ENCODE data around the gene TPX2. TPM values are rescaled to one million over a fixed set of nuclear protein-coding genes. Genes with fewer than 3 reads are reported as not detected.

The TPX2 gene
- total RNA-seq, 1 experiment from 2014 or later, result 248 TPM

- no peak for ATAC-seq
- no peak overlapping the region for H3K27ac ChIP-seq (ENCODE audit: low read length)
- H3K36me3 ChIP-seq (ENCODE audit: control insufficient read depth, insufficient read depth, low read length), result peaks cover 5% of the 10 kb centered on the region; the same call in 1 of the 2 replicates
- TSS peak; percentile 16 for BruUV-seq (replicated peaks)
- H3K4me3 ChIP-seq (ENCODE audit: low read depth in 2 of 2, low read length in 2 of 2), result no peak overlapping the region
- no peak for DNase-seq (ENCODE audit: low read depth, low spot score)
- intact Hi-C loops (cut with micrococcal nuclease; ENCODE audit: unreplicated experiment), result no loop called here
- no peaks in the 10 kb centered on the region for H3K9me3 ChIP-seq (ENCODE audit: control insufficient read depth, insufficient read depth, low read depth, low read length)
- H3K27me3 ChIP-seq (ENCODE audit: control insufficient read depth, insufficient read depth, low read length), result no peaks in the 10 kb centered on the region
- no peak for TF ChIP-seq SIN3A (IDR thresholded peaks at IDR 0.05; ENCODE audit: borderline replicate concordance, insufficient read depth, low read depth, low read length)
- TF ChIP-seq CTCF (IDR thresholded peaks at IDR 0.05), result no peak
- no peak for TF ChIP-seq POLR2AphosphoS5 (IDR thresholded peaks at IDR 0.05; ENCODE audit: low read depth, low read length)
- no peak for TF ChIP-seq TCF7L2 (IDR thresholded peaks at IDR 0.05; ENCODE audit: low read depth, low read length)
- TF ChIP-seq REST (IDR thresholded peaks at IDR 0.05; ENCODE audit: insufficient read depth in 1 of 2, low read depth in 2 of 2, low read length in 1 of 2), result no peak
- CTCF ChIA-PET, result interaction anchor here (0.7 kb wide), 1 partner anchor 148 kb away, joined by 3 read pairs; no protein-coding TSS in a partner anchor
- POLR2A ChIA-PET, result interaction anchor here (0.6 kb wide), 1 partner anchor 215 kb away, joined by 3 read pairs; no protein-coding TSS in a partner anchor
- in situ Hi-C loops (cut with HindIII; ENCODE audit: low pct_unique_long_range_greater_than_20kb, low sequenced_read_pairs), result no loop called here
- H3K4me1 ChIP-seq (ENCODE audit: control insufficient read depth, insufficient read depth, low read length), result peaks cover 24% of the 10 kb centered on the region
Observed at GRCh38 chr20:31809661-31810060, 70.6 kb downstream of the TPX2 start.

- no TSS peak for BruUV-seq (replicated peaks)
- peaks cover 39% of the 10 kb centered on the region for H3K4me1 ChIP-seq (ENCODE audit: control insufficient read depth, insufficient read depth, low read length)
- POLR2A ChIA-PET, result no interaction called here
Observed at GRCh38 chr20:31811198-31811597, 72.1 kb downstream of the TPX2 start.

More at GRCh38 chr20:31811198-31811597, 72.1 kb downstream of the TPX2 start:
- no peaks in the 10 kb centered on the region for H3K9me3 ChIP-seq (ENCODE audit: control insufficient read depth, insufficient read depth, low read depth, low read length)
- H3K27ac ChIP-seq (ENCODE audit: low read length), result no peak overlapping the region
- DNase-seq (ENCODE audit: low read depth, low spot score), result no peak
- CTCF ChIA-PET, result interaction anchor here (0.6 kb wide), 1 partner anchor 185 kb away, joined by 3 read pairs; no protein-coding TSS in a partner anchor
- ATAC-seq, result no peak
- H3K36me3 ChIP-seq (ENCODE audit: control insufficient read depth, insufficient read depth, low read length), result peaks cover 3% of the 10 kb centered on the region; the same call in 1 of the 2 replicates
- TF ChIP-seq TCF7L2 (IDR thresholded peaks at IDR 0.05; ENCODE audit: low read depth, low read length) (no peak), REST (IDR thresholded peaks at IDR 0.05; ENCODE audit: insufficient read depth in 1 of 2, low read depth in 2 of 2, low read length in 1 of 2) (no peak), POLR2AphosphoS5 (IDR thresholded peaks at IDR 0.05; ENCODE audit: low read depth, low read length) (no peak)
- intact Hi-C loops (cut with micrococcal nuclease; ENCODE audit: unreplicated experiment), result no loop called here
- H3K4me3 ChIP-seq (ENCODE audit: low read depth in 2 of 2, low read length in 2 of 2), result no peak overlapping the region
- in situ Hi-C loops (cut with HindIII; ENCODE audit: low pct_unique_long_range_greater_than_20kb, low sequenced_read_pairs), result no loop called here
- no peaks in the 10 kb centered on the region for H3K27me3 ChIP-seq (ENCODE audit: control insufficient read depth, insufficient read depth, low read length)

Measured in Panc1 (cell line).